AG04449 (cell line): ENCODE measurements around the gene NEUROG1.

Experiments
- CTCF ChIA-PET: fragments of 350-600 bp; formaldehyde crosslinking; extraction: SDS; loops from one replicate; lab custom pipeline; 2021; ENCODE audit warnings: antibody characterized with exemption; lab: Yijun Ruan, JAX
- POLR2A ChIA-PET: fragments of 400-600, 350-600 bp; formaldehyde crosslinking; extraction: SDS; loops from one replicate; lab custom pipeline; 2020; ENCODE audit warnings: antibody characterized with exemption, inconsistent platforms; lab: Yijun Ruan, JAX
- DNase-seq: peaks from one replicate; pipeline ENCODE4 v3.0.0-alpha.2; 2010; ENCODE audit warnings: low read depth, low spot score
- H3K4me3 ChIP-seq: 2 replicates; pipeline ENCODE4 v1.5.1; 2011; ENCODE audit warnings: low read depth, mild to moderate bottlenecking, control low read depth, low read length
- TF ChIP-seq, protein P1 (sequence below): IDR thresholded peaks from one replicate; pipeline ENCODE4 v1.5.1; 2011; ENCODE audit warnings: mild to moderate bottlenecking, moderate library complexity, low read length, control low read depth, inconsistent platforms; ENCODE audit not compliant: insufficient read depth; ENCODE audit errors: missing control alignments

Gene NEUROG1

GRCh38 chr5:135538261-135538660 lies 2.5 kb upstream of the NEUROG1 start:
- no peak overlapping the region for H3K4me3 ChIP-seq
- TF ChIP-seq, protein P1, sequence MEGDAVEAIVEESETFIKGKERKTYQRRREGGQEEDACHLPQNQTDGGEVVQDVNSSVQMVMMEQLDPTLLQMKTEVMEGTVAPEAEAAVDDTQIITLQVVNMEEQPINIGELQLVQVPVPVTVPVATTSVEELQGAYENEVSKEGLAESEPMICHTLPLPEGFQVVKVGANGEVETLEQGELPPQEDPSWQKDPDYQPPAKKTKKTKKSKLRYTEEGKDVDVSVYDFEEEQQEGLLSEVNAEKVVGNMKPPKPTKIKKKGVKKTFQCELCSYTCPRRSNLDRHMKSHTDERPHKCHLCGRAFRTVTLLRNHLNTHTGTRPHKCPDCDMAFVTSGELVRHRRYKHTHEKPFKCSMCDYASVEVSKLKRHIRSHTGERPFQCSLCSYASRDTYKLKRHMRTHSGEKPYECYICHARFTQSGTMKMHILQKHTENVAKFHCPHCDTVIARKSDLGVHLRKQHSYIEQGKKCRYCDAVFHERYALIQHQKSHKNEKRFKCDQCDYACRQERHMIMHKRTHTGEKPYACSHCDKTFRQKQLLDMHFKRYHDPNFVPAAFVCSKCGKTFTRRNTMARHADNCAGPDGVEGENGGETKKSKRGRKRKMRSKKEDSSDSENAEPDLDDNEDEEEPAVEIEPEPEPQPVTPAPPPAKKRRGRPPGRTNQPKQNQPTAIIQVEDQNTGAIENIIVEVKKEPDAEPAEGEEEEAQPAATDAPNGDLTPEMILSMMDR = no peak
- POLR2A ChIA-PET = no interaction called here
- CTCF ChIA-PET = interaction anchor here (1.2 to 2.3 kb wide), 5 partner anchors 11 to 76 kb away, joined by 3 to 14 read pairs (median 6); no protein-coding TSS in a partner anchor
- DNase-seq = no peak

GRCh38 chr5:135537745-135538144 lies 2.0 kb upstream of the NEUROG1 start:
- DNase-seq = no peak
- H3K4me3 ChIP-seq = no peak overlapping the region
- TF ChIP-seq, protein P1 = no peak
- ChIA-PET POLR2A (no interaction called here), CTCF (interaction anchor here (0.8 to 2.3 kb wide), 7 partner anchors 12 to 75 kb away, joined by 3 to 14 read pairs (median 4); no protein-coding TSS in a partner anchor)

GRCh38 chr5:135537271-135537670 lies 1.5 kb upstream of the NEUROG1 start:
- ChIA-PET CTCF (interaction anchor here (0.8 to 2.3 kb wide), 7 partner anchors 12 to 75 kb away, joined by 3 to 14 read pairs (median 4); no protein-coding TSS in a partner anchor), POLR2A (no interaction called here)
- H3K4me3 ChIP-seq = no peak overlapping the region
- no peak for DNase-seq
- TF ChIP-seq, protein P1 = no peak

- ChIA-PET POLR2A (no interaction called here), CTCF (interaction anchor here (0.6 to 5.1 kb wide), 2 partner anchors 15 to 18 kb away, joined by 3 to 39 read pairs; no protein-coding TSS in a partner anchor)
- TF ChIP-seq, protein P1 = no peak
- no peak overlapping the region for H3K4me3 ChIP-seq
- no peak for DNase-seq
Measured at GRCh38 chr5:135535420-135535819, 344 bp downstream of the NEUROG1 start.

DNA sequence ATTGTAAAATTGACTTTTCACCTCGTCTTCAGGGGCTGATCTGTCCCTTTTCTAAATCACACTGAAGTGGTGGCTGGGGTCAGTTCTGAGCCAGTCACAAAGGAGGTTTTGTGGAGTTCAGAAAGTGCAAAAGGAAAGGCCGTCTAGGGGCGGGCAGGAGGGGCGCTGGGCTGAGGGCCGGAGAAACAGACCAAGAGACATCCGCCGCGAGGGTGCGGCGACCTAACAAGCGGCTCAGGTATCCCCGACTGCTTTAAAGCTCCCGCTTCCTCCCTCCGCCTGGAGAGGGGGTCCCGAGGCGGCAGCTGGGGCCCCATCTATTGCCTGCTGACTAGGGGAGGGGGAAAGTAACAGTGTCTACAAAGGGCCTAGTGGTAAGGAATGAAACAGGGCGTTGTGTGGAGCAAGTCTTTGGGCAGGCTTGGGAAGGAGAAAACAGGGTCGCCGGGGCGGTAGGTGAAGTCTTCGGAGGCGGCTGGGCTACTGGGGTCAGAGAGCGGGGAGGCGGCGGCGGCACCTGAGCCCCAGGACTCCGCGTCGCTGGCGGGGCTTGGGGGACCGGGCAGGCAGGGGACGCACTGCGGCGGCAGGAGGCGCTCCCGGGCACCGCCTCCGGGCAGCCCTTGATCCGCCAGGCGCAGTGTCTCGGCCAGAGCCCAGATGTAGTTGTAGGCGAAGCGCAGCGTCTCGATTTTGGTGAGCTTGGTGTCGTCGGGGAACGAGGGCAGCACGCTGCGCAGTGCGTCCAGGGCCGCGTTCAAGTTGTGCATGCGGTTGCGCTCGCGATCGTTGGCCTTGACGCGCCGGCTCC lies 950 bp downstream of the NEUROG1 start:
- TF ChIP-seq, protein P1 = no peak
- no peak overlapping the region for H3K4me3 ChIP-seq
- CTCF ChIA-PET = interaction anchor here (0.6 to 5.1 kb wide), 3 partner anchors 15 to 69 kb away, joined by 3 to 39 read pairs (median 4); no protein-coding TSS in a partner anchor
- POLR2A ChIA-PET = no interaction called here
- DNase-seq = no peak

DNA sequence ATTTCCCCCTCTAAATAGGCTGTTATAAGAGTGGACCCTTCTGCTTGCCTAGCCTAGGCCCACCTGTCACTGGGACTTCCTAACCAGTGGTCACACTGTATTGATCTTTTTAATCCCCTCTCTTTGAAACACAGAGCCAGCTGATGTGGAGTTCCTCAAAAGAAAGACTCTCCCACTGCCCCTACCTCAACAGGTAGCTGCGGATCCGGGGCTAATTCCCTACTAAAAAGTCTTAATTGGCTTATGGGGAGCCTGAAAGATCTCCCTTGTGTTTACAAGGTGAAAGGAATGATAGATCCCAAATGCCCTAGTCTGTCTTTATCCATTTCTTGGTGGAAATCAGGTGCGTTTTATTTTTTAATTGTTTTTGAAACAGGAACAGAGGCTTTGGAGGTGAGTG lies 2.0 kb downstream of the NEUROG1 start:
- TF ChIP-seq, protein P1 = no peak
- POLR2A ChIA-PET = no interaction called here
- CTCF ChIA-PET = interaction anchor here (0.7 to 5.1 kb wide), 7 partner anchors 9 to 69 kb away, joined by 3 to 39 read pairs (median 3); no protein-coding TSS in a partner anchor
- no peak overlapping the region for H3K4me3 ChIP-seq
- no peak for DNase-seq
